Left forelimb (tissue), 1 donor: ENCODE results near the gene ALDH4A1.
"Not testable (repeated sequence)": the region's sequence is repeated elsewhere in the genome, so short reads cannot be mapped to it uniquely, and the experiment has no call there.

Source experiments
- DNase-seq: peaks from one replicate; pipeline ENCODE4 v3.0.0-alpha.2; 2018; ENCODE audit warnings: low spot score

The ALDH4A1 gene

DNA sequence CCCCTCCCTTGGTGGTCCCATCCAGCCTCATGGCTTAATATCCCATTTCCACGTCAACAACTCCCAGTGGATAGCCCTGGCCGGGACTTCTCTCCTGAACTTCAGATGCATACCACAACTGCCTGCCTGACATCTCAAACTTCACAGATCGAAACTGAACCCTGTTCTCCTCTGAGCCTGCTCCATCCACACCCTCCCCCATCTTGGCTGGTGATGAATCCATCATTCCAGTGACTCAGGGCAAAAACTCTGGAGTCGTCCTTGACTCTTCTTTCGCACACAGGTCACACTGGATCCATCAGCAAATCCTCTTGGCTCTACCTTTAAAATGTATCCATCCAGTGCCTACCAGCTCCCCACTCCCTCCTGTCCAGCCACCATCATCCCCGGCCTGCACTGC, 46.8 kb downstream of the ALDH4A1 start:
- no peak for DNase-seq

- DNase-seq = no peak
Observed at GRCh38 chr1:18854331-18855025, 47.9 kb downstream of the ALDH4A1 start.

DNA sequence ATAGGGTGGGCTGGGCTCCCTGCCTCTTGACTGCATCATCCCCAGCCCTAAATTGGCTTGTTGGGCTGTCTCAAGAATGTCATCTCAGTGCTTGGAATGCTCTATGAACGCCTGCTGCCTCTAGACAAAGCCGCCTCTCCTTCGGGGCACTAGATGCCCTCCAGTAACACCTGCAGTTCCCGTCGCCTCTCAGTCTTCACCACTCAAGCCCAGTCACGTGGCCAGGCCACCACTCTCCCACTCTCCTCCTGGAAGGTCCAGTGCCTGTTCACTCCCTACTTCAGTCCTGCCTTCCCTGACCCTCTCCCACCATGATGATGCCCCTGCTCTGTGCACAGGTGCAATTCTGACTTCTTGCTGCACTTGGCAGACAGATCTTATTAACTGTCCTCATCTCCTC, 49.9 kb downstream of the ALDH4A1 start:
- no peak for DNase-seq

DNA sequence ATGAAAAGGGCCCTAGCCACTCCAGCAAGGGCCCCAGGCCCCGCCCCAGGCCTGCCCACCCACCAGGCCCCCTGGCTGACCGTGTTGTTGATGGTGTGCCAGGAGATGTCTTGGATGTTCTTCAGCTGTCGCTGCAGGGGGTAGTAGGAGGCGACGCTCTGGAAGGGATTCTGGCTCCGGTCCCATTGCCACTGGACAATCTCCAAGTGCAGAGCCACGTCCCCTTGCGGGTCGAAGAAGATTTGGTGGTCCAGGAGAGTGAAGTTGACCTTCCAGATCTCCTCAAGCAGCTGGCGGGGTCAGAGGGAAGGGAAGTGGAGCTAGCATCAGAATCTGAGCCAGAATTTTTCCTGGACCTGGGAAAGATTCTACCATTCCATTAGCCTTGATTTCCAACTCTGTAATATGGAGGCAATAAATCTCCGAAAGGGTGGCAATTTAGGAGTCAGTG, 53.1 kb downstream of the ALDH4A1 start:
- no peak for DNase-seq

DNA sequence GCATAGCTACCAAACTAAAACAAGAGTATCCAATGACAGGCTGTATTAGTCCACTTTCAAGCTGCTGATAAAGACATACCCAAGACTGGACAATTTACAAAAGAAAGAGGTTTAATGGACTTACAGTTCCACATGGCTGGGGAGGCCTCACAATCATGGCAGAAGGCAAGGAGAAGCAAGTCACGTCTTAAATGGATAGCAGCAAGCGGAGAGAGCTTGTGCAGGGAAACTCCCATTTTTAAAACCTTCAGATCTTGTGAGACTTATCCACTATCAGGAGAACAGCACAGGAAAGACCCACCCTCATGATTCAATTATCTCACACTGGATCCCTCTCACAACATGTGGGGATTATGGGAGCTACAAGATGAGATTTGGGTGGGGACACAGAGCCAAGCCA, 54.6 kb downstream of the ALDH4A1 start:
- DNase-seq = not testable (repeated sequence)

GRCh38 chr1:18840145-18840544, 62.2 kb downstream of the ALDH4A1 start:
- no peak for DNase-seq

- DNase-seq = no peak
Observed at GRCh38 chr1:18836654-18837053, 65.7 kb downstream of the ALDH4A1 start.

GRCh38 chr1:18832319-18832718, 70.0 kb downstream of the ALDH4A1 start:
- DNase-seq = not testable (repeated sequence)

- no peak for DNase-seq
Observed at GRCh38 chr1:18831656-18832055, 70.7 kb downstream of the ALDH4A1 start.

DNA sequence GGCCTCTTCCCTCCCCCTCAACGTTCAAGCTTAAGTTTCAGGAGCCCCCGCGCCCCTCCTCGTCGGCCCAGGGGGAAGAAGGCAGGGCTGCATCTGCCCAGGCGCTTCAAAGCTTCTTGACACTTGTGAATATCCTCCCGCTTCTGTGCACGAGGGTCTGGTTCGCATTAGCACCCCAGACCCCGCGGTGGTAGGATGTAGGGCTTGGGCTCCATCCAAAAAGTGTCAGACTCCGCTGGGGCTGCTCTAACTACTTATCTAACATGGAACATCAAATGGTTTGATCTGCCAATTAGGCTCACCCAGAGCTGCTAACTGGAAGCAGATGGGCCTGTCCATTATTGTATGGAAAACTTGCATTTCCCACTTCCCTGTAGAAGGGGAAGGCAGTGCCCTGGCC, 71.8 kb downstream of the ALDH4A1 start:
- no peak for DNase-seq

DNA sequence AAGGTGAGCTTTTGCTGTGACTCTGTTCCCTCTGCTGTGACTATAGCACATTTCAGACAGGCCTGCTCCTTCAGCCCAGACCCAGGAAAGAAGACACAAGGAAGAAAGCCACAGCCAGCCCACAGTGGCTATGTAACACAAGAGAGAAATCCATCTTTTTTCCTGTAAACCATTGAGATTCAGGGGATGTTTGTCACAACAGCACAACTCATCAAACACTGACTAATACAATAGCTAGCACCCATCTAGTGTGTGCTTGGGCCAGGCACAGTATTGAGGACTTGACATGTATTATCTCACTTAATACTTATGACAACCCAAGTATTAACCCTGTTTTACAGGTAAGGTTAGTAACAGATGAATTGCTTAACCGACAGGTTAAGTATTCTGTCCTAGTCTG, 72.7 kb downstream of the ALDH4A1 start:
- no peak for DNase-seq

DNA sequence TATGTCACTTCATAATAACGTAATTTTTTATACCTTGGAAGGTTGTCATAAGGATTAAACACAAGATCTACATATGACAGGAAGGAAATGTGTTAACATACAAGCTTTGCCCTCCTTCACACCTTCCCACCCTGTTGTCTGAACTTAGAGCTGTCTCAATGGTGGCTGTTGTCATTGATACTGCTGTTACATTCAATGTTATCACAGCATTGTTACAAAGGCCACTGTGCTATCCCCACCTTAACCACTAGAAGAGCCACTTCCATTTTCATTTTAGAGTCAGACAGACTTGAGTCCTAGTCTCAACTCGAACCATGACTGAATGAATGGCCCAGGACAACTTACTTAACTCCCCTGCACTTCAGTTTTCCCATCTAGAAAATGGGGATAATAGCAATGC, 74.1 kb downstream of the ALDH4A1 start:
- DNase-seq = no peak

DNA sequence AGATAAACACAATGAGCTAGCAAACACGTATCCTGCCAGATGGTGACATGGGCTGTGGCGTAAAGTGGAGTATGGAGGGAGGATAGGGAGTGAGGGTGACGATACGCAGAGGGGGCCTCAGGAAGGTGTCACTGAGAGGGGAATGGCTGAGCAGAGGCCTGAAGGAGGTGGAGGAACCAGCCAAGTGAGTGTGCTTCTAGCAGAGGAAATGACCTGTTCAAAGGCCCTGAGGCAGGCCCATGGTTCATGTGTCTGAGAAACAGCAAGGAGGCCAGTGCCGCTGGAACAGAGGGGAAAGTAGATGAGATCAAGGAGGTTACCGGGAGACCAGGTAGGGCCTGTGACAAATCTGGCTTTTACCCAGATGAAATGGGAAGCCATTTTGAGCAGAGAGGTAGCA, 78.9 kb downstream of the ALDH4A1 start:
- DNase-seq = no peak
